Measurements from ENCODE around the gene GPC4.
A peak's percentile ranks its signal among the peaks of the same experiment; 100 is the strongest.

The GPC4 gene

GRCh38 chrX:133402830-133403625 is 12.3 kb downstream of the GPC4 start:
- Histone ChIP-seq H3K36me3 (ENCODE audit: control insufficient read depth, insufficient read depth, low read length) (no peaks in the 10 kb centered on the region), H3K27me3 (ENCODE audit: control insufficient read depth, insufficient read depth, low read length) (no peaks in the 10 kb centered on the region), H3K9ac (ENCODE audit: low read length) (no peak overlapping the region), H3K27ac (ENCODE audit: low read depth, low read length) (no peak overlapping the region), H3K4me3 (ENCODE audit: low read length) (no peak overlapping the region), H3K4me1 (ENCODE audit: control insufficient read depth, insufficient read depth, low read length) (peaks cover 3% of the 10 kb centered on the region)

GRCh38 chrX:133402042-133402453 is 13.2 kb downstream of the GPC4 start:
- peaks cover 3% of the 10 kb centered on the region for H3K4me1 ChIP-seq (ENCODE audit: control insufficient read depth, insufficient read depth, low read length)
- H3K9ac ChIP-seq (ENCODE audit: low read length) = no peak overlapping the region
- peak overlapping the region; percentile 57 for H3K27ac ChIP-seq (ENCODE audit: low read depth, low read length)
- H3K4me3 ChIP-seq (ENCODE audit: low read length) = no peak overlapping the region
- no peaks in the 10 kb centered on the region for H3K27me3 ChIP-seq (ENCODE audit: control insufficient read depth, insufficient read depth, low read length)
- H3K36me3 ChIP-seq (ENCODE audit: control insufficient read depth, insufficient read depth, low read length) = no peaks in the 10 kb centered on the region

GRCh38 chrX:133401536-133401935 is 13.8 kb downstream of the GPC4 start:
- Histone ChIP-seq H3K4me1 (ENCODE audit: control insufficient read depth, insufficient read depth, low read length) (peaks cover 3% of the 10 kb centered on the region), H3K9ac (ENCODE audit: low read length) (no peak overlapping the region), H3K27me3 (ENCODE audit: control insufficient read depth, insufficient read depth, low read length) (no peaks in the 10 kb centered on the region), H3K36me3 (ENCODE audit: control insufficient read depth, insufficient read depth, low read length) (no peaks in the 10 kb centered on the region), H3K4me3 (ENCODE audit: low read length) (no peak overlapping the region), H3K27ac (ENCODE audit: low read depth, low read length) (peak overlapping the region; percentile 57)

GRCh38 chrX:133399411-133399810 is 15.9 kb downstream of the GPC4 start:
- Histone ChIP-seq H3K4me3 (ENCODE audit: low read length) (no peak overlapping the region), H3K4me1 (ENCODE audit: control insufficient read depth, insufficient read depth, low read length) (peaks cover 3% of the 10 kb centered on the region), H3K36me3 (ENCODE audit: control insufficient read depth, insufficient read depth, low read length) (no peaks in the 10 kb centered on the region), H3K27ac (ENCODE audit: low read depth, low read length) (no peak overlapping the region), H3K27me3 (ENCODE audit: control insufficient read depth, insufficient read depth, low read length) (no peaks in the 10 kb centered on the region), H3K9ac (ENCODE audit: low read length) (no peak overlapping the region)

GRCh38 chrX:133394765-133395164 is 20.5 kb downstream of the GPC4 start:
- Histone ChIP-seq H3K4me1 (ENCODE audit: control insufficient read depth, insufficient read depth, low read length) (peaks cover 6% of the 10 kb centered on the region), H3K27me3 (ENCODE audit: control insufficient read depth, insufficient read depth, low read length) (no peaks in the 10 kb centered on the region), H3K4me3 (ENCODE audit: low read length) (no peak overlapping the region), H3K9ac (ENCODE audit: low read length) (no peak overlapping the region), H3K27ac (ENCODE audit: low read depth, low read length) (no peak overlapping the region), H3K36me3 (ENCODE audit: control insufficient read depth, insufficient read depth, low read length) (no peaks in the 10 kb centered on the region)

GRCh38 chrX:133392671-133393070 is 22.6 kb downstream of the GPC4 start:
- Histone ChIP-seq H3K27me3 (ENCODE audit: control insufficient read depth, insufficient read depth, low read length) (no peaks in the 10 kb centered on the region), H3K4me1 (ENCODE audit: control insufficient read depth, insufficient read depth, low read length) (peaks cover 6% of the 10 kb centered on the region), H3K4me3 (ENCODE audit: low read length) (no peak overlapping the region), H3K27ac (ENCODE audit: low read depth, low read length) (no peak overlapping the region), H3K36me3 (ENCODE audit: control insufficient read depth, insufficient read depth, low read length) (no peaks in the 10 kb centered on the region), H3K9ac (ENCODE audit: low read length) (no peak overlapping the region)

GRCh38 chrX:133391111-133391510 is 24.2 kb downstream of the GPC4 start:
- Histone ChIP-seq H3K27ac (ENCODE audit: low read depth, low read length) (no peak overlapping the region), H3K9ac (ENCODE audit: low read length) (no peak overlapping the region), H3K27me3 (ENCODE audit: control insufficient read depth, insufficient read depth, low read length) (no peaks in the 10 kb centered on the region), H3K4me1 (ENCODE audit: control insufficient read depth, insufficient read depth, low read length) (peaks cover 6% of the 10 kb centered on the region), H3K36me3 (ENCODE audit: control insufficient read depth, insufficient read depth, low read length) (no peaks in the 10 kb centered on the region), H3K4me3 (ENCODE audit: low read length) (no peak overlapping the region)

GRCh38 chrX:133390676-133391075 is 24.6 kb downstream of the GPC4 start:
- no peak overlapping the region for H3K9ac ChIP-seq (ENCODE audit: low read length)
- H3K4me1 ChIP-seq (ENCODE audit: control insufficient read depth, insufficient read depth, low read length) = peaks cover 7% of the 10 kb centered on the region
- H3K4me3 ChIP-seq (ENCODE audit: low read length) = no peak overlapping the region
- no peaks in the 10 kb centered on the region for H3K27me3 ChIP-seq (ENCODE audit: control insufficient read depth, insufficient read depth, low read length)
- no peak overlapping the region for H3K27ac ChIP-seq (ENCODE audit: low read depth, low read length)
- no peaks in the 10 kb centered on the region for H3K36me3 ChIP-seq (ENCODE audit: control insufficient read depth, insufficient read depth, low read length)

- H3K27ac ChIP-seq (ENCODE audit: low read depth, low read length) = no peak overlapping the region
- H3K4me3 ChIP-seq (ENCODE audit: low read length) = no peak overlapping the region
- H3K27me3 ChIP-seq (ENCODE audit: control insufficient read depth, insufficient read depth, low read length) = no peaks in the 10 kb centered on the region
- H3K36me3 ChIP-seq (ENCODE audit: control insufficient read depth, insufficient read depth, low read length) = no peaks in the 10 kb centered on the region
- H3K4me1 ChIP-seq (ENCODE audit: control insufficient read depth, insufficient read depth, low read length) = peaks cover 11% of the 10 kb centered on the region
- no peak overlapping the region for H3K9ac ChIP-seq (ENCODE audit: low read length)
Observed at GRCh38 chrX:133389975-133390374, 25.3 kb downstream of the GPC4 start.

GRCh38 chrX:133384454-133384853 is 30.8 kb downstream of the GPC4 start:
- H3K4me1 ChIP-seq (ENCODE audit: control insufficient read depth, insufficient read depth, low read length) = peaks cover 7% of the 10 kb centered on the region
- no peaks in the 10 kb centered on the region for H3K36me3 ChIP-seq (ENCODE audit: control insufficient read depth, insufficient read depth, low read length)
- no peak overlapping the region for H3K4me3 ChIP-seq (ENCODE audit: low read length)
- H3K9ac ChIP-seq (ENCODE audit: low read length) = no peak overlapping the region
- no peak overlapping the region for H3K27ac ChIP-seq (ENCODE audit: low read depth, low read length)
- H3K27me3 ChIP-seq (ENCODE audit: control insufficient read depth, insufficient read depth, low read length) = no peaks in the 10 kb centered on the region

GRCh38 chrX:133380711-133381619 is 34.3 kb downstream of the GPC4 start:
- Histone ChIP-seq H3K27ac (ENCODE audit: low read depth, low read length) (no peak overlapping the region), H3K9ac (ENCODE audit: low read length) (no peak overlapping the region), H3K27me3 (ENCODE audit: control insufficient read depth, insufficient read depth, low read length) (no peaks in the 10 kb centered on the region), H3K4me1 (ENCODE audit: control insufficient read depth, insufficient read depth, low read length) (peaks cover 7% of the 10 kb centered on the region), H3K4me3 (ENCODE audit: low read length) (no peak overlapping the region), H3K36me3 (ENCODE audit: control insufficient read depth, insufficient read depth, low read length) (no peaks in the 10 kb centered on the region)

GRCh38 chrX:133376422-133376821 is 38.9 kb downstream of the GPC4 start:
- no peaks in the 10 kb centered on the region for H3K27me3 ChIP-seq (ENCODE audit: control insufficient read depth, insufficient read depth, low read length)
- H3K27ac ChIP-seq (ENCODE audit: low read depth, low read length) = peak overlapping the region; percentile 28
- H3K9ac ChIP-seq (ENCODE audit: low read length) = no peak overlapping the region
- H3K4me3 ChIP-seq (ENCODE audit: low read length) = no peak overlapping the region
- no peaks in the 10 kb centered on the region for H3K36me3 ChIP-seq (ENCODE audit: control insufficient read depth, insufficient read depth, low read length)
- H3K4me1 ChIP-seq (ENCODE audit: control insufficient read depth, insufficient read depth, low read length) = peaks cover 6% of the 10 kb centered on the region
